Measurements from ENCODE around the gene FKBP5.
"Not testable (repeated sequence)": the region's sequence is repeated elsewhere in the genome, so short reads cannot be mapped to it uniquely, and the experiment has no call there.

FKBP5 gene

GRCh38 chr6:35622283-35622682 lies 66.4 kb downstream of the FKBP5 start:
- DNase-seq (ENCODE audit: extremely low read depth in 1 of 2, low read depth in 1 of 2), result no peak

- DNase-seq (ENCODE audit: extremely low read depth in 1 of 2, low read depth in 1 of 2), result no peak
Measured at GRCh38 chr6:35620706-35621105, 68.0 kb downstream of the FKBP5 start.

- no peak for DNase-seq (ENCODE audit: extremely low read depth in 1 of 2, low read depth in 1 of 2)
Measured at GRCh38 chr6:35613762-35614161, 75.0 kb downstream of the FKBP5 start.

GRCh38 chr6:35611240-35611639 lies 77.5 kb downstream of the FKBP5 start:
- peak in 1 of 2 donors; percentile 22 for DNase-seq (ENCODE audit: extremely low read depth in 1 of 2, low read depth in 1 of 2)

GRCh38 chr6:35610830-35611229 lies 77.9 kb downstream of the FKBP5 start:
- DNase-seq (ENCODE audit: extremely low read depth in 1 of 2, low read depth in 1 of 2), result no peak

GRCh38 chr6:35609588-35609987 lies 79.1 kb downstream of the FKBP5 start:
- no peak for DNase-seq (ENCODE audit: extremely low read depth in 1 of 2, low read depth in 1 of 2)

- no peak for DNase-seq (ENCODE audit: extremely low read depth in 1 of 2, low read depth in 1 of 2)
Measured at GRCh38 chr6:35607517-35608233, 81.0 kb downstream of the FKBP5 start.

GRCh38 chr6:35605600-35605999 lies 83.1 kb downstream of the FKBP5 start:
- no peak for DNase-seq (ENCODE audit: extremely low read depth in 1 of 2, low read depth in 1 of 2)

- DNase-seq (ENCODE audit: extremely low read depth in 1 of 2, low read depth in 1 of 2), result no peak
Measured at GRCh38 chr6:35603326-35604202, 85.2 kb downstream of the FKBP5 start.

- DNase-seq (ENCODE audit: extremely low read depth in 1 of 2, low read depth in 1 of 2), result no peak
Measured at GRCh38 chr6:35602133-35602946, 86.4 kb downstream of the FKBP5 start.

GRCh38 chr6:35601331-35602132 lies 87.2 kb downstream of the FKBP5 start:
- DNase-seq (ENCODE audit: extremely low read depth in 1 of 2, low read depth in 1 of 2), result peak in 1 of 2 donors; percentile 27

GRCh38 chr6:35600659-35601125 lies 88.0 kb downstream of the FKBP5 start:
- DNase-seq (ENCODE audit: extremely low read depth in 1 of 2, low read depth in 1 of 2), result no peak

GRCh38 chr6:35599761-35600658 lies 88.7 kb downstream of the FKBP5 start:
- DNase-seq (ENCODE audit: extremely low read depth in 1 of 2, low read depth in 1 of 2), result no peak

GRCh38 chr6:35598621-35599020 lies 90.1 kb downstream of the FKBP5 start:
- DNase-seq (ENCODE audit: extremely low read depth in 1 of 2, low read depth in 1 of 2), result not testable (repeated sequence)

GRCh38 chr6:35596448-35597442 lies 92.0 kb downstream of the FKBP5 start:
- DNase-seq (ENCODE audit: extremely low read depth in 1 of 2, low read depth in 1 of 2), result no peak

- DNase-seq (ENCODE audit: extremely low read depth in 1 of 2, low read depth in 1 of 2), result no peak
Measured at GRCh38 chr6:35594503-35595186, 94.1 kb downstream of the FKBP5 start.

- no peak for DNase-seq (ENCODE audit: extremely low read depth in 1 of 2, low read depth in 1 of 2)
Measured at GRCh38 chr6:35592178-35592577, 96.5 kb downstream of the FKBP5 start.

All from stimulated activated CD8-positive, alpha-beta memory T cell treated with anti-CD3 and anti-CD28 coated beads, Interleukin-7, amount 100 ng/mL, for 48 hours (primary cell).